ENCODE data around the gene PNP.

DNA sequence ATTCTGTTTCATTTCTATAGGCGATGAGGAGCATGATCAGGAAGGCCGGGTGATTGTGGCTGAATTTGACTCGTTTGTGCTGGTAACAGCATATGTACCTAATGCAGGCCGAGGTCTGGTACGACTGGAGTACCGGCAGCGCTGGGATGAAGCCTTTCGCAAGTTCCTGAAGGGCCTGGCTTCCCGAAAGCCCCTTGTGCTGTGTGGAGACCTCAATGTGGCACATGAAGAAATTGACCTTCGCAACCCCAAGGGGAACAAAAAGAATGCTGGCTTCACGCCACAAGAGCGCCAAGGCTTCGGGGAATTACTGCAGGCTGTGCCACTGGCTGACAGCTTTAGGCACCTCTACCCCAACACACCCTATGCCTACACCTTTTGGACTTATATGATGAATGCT, 12.2 kb upstream of the PNP start:
- TF ChIP-seq, protein P1, sequence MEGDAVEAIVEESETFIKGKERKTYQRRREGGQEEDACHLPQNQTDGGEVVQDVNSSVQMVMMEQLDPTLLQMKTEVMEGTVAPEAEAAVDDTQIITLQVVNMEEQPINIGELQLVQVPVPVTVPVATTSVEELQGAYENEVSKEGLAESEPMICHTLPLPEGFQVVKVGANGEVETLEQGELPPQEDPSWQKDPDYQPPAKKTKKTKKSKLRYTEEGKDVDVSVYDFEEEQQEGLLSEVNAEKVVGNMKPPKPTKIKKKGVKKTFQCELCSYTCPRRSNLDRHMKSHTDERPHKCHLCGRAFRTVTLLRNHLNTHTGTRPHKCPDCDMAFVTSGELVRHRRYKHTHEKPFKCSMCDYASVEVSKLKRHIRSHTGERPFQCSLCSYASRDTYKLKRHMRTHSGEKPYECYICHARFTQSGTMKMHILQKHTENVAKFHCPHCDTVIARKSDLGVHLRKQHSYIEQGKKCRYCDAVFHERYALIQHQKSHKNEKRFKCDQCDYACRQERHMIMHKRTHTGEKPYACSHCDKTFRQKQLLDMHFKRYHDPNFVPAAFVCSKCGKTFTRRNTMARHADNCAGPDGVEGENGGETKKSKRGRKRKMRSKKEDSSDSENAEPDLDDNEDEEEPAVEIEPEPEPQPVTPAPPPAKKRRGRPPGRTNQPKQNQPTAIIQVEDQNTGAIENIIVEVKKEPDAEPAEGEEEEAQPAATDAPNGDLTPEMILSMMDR (IDR thresholded peaks at IDR 0.05), result no peak
- TF ChIP-seq POLR2A (IDR thresholded peaks at IDR 0.05) (no peak), POLR2AphosphoS5 (IDR thresholded peaks at IDR 0.05) (no peak)
